Heart left ventricle (tissue), 13 donors: ENCODE measurements around the gene FGF19.

Source experiments
- CTCF ChIP-seq, 12 donors: fragments of 200-600 bp; sonication (generic) in 4 of 12; IDR thresholded peaks; one replicate each; pipeline versions ENCODE4 v1.5.0 to v1.8.0; 2018 to 2022; ENCODE audit warnings: antibody characterized with exemption in 12 of 12, mild to moderate bottlenecking in 5 of 12
- POLR2A ChIP-seq, 2 donors: fragments of 450-650 bp; IDR thresholded peaks; one replicate each; pipeline ENCODE4 v1.6.1; 2017; ENCODE audit warnings: antibody characterized with exemption in 2 of 2, mild to moderate bottlenecking in 2 of 2, moderate library complexity in 2 of 2
- donor health status: ischemic (EF 13 %, LVEDD 7.1; RV severe dilation, severe dysfunction).
- donor health status: DM: no; HTN: yes; CAD: no.
- donor health status: DM: no; HTN: no; CAD: no.
- donor health status: ischemic (EF 25% LVEDD 6.9; RV normal size, moderate dysfunction).
- donor health status: ischemic (EF 25% LVEDD 5.7; RV mildly dilated, moderate dysfunction).
- donor health status: ischemic (EF 35%, LVEDD 5.7; RV mildly dilated, moderate dysfunction).
- donor health status: nonischemic (EF 11% LVEDD 7.7; RV severe dilation, severe dysfunction).
- donor health status: DM: yes; HTN: yes; CAD: no.
- donor health status: PGD.
- donor health status: ischemic (EF 29% LVEDD 5.4; RV normal size, mild dysfunction).
- donor health status: nonischemic (EF 23%, LVEDD 6.1; RV moderate dilation, normal function).

GRCh38 chr11:69650081-69650831 is 53.6 kb downstream of the FGF19 start:
- TF ChIP-seq CTCF (IDR thresholded peaks at IDR 0.05) (no peak), POLR2A (IDR thresholded peaks at IDR 0.05) (no peak)
